Peyer's patch (tissue), 4 donors: Measurements from ENCODE around the gene RRP15. TPM values are rescaled to one million over a fixed set of nuclear protein-coding genes. Genes with fewer than 3 reads are reported as not detected.

Source experiments
- DNase-seq, 3 donors: peaks; one replicate each; pipeline ENCODE4 v3.0.0-alpha.2; 2017 to 2019
- H3K27ac ChIP-seq, 4 donors: fragments of 200-600 bp; sonication (generic); one replicate each; pipeline ENCODE4 v1.5.1; 2016 to 2019
- H3K27me3 ChIP-seq, 2 donors: fragments of 200-600 bp; sonication (generic); one replicate each; pipeline ENCODE4 v1.5.1; 2019
- H3K36me3 ChIP-seq, 3 donors: fragments of 200-600 bp; sonication (generic); one replicate each; pipeline ENCODE4 v1.5.1; 2016 to 2019
- H3K4me1 ChIP-seq, 4 donors: fragments of 200-600 bp; sonication (generic); one replicate each; pipeline ENCODE4 v1.5.1; 2016 to 2019
- H3K4me3 ChIP-seq, 4 donors: fragments of 200-600 bp; sonication (generic); 1 replicate in 3 of 4; 2 replicates in 1 of 4; pipeline ENCODE4 v1.5.1; 2016 to 2019; ENCODE audit warnings: mild to moderate bottlenecking in 1 of 4
- H3K9me3 ChIP-seq, 4 donors: fragments of 200-600 bp; sonication (generic); one replicate each; pipeline ENCODE4 v1.5.1; 2016 to 2019; ENCODE audit warnings: mild to moderate bottlenecking in 1 of 4
- POLR2A ChIP-seq, 2 donors: fragments of 450-650 bp; IDR thresholded peaks; one replicate each; pipeline ENCODE4 v1.5.1; 2017; ENCODE audit warnings: antibody characterized with exemption in 2 of 2, mild to moderate bottlenecking in 2 of 2, moderate library complexity in 2 of 2
- total RNA-seq, 4 donors: library from RNA; depleted of rRNA; stranded (reverse); fragments of >200 nt; gene quantifications; one replicate each; pipeline ENCODE4 v1.1.0, GENCODE V29; 2016
- TF ChIP-seq, protein P1 (sequence below), 6 experiments: fragments of 450-650 bp in 4 of 6; fragments of 200-600 bp in 2 of 6; sonication (generic) in 1 of 6; IDR thresholded peaks; one replicate each; pipeline ENCODE4 v1.5.1; 2017 to 2019; ENCODE audit warnings: antibody characterized with exemption in 6 of 6, mild to moderate bottlenecking in 3 of 6, moderate library complexity in 1 of 6

The RRP15 gene
- total RNA-seq, 4 donors from 2014 or later = 2.1 to 8.3 (median 2.5) TPM

DNA sequence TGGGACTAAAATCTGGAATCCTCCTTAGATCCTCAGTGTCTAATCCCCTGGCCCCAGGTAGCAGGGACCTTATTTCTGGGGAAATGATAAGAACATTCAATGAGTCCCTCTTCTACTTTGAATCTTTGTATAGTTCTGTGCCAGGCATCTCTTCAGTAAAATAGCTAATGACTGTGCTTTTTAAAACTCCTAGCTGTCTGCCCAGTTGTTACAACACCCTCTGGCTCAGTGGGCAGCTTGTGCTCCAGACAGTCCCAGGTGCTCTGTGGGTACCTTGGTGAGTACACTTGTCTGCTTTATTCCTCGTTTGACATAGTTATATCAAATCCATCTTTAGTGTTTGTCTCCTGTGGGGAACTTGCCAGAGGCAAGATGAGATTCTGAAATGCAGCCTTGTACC lies 78.0 kb downstream of the RRP15 start:
- H3K9me3 ChIP-seq = no peaks in the 10 kb centered on the region
- no peak for DNase-seq
- H3K4me1 ChIP-seq = no peaks in the 10 kb centered on the region
- H3K4me3 ChIP-seq = no peak overlapping the region
- no peaks in the 10 kb centered on the region for H3K27me3 ChIP-seq
- no peak for TF ChIP-seq POLR2A (IDR thresholded peaks at IDR 0.05)
- TF ChIP-seq, protein P1, sequence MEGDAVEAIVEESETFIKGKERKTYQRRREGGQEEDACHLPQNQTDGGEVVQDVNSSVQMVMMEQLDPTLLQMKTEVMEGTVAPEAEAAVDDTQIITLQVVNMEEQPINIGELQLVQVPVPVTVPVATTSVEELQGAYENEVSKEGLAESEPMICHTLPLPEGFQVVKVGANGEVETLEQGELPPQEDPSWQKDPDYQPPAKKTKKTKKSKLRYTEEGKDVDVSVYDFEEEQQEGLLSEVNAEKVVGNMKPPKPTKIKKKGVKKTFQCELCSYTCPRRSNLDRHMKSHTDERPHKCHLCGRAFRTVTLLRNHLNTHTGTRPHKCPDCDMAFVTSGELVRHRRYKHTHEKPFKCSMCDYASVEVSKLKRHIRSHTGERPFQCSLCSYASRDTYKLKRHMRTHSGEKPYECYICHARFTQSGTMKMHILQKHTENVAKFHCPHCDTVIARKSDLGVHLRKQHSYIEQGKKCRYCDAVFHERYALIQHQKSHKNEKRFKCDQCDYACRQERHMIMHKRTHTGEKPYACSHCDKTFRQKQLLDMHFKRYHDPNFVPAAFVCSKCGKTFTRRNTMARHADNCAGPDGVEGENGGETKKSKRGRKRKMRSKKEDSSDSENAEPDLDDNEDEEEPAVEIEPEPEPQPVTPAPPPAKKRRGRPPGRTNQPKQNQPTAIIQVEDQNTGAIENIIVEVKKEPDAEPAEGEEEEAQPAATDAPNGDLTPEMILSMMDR (IDR thresholded peaks at IDR 0.05) = no peak
- H3K27ac ChIP-seq = no peak overlapping the region
- no peaks in the 10 kb centered on the region for H3K36me3 ChIP-seq

DNA sequence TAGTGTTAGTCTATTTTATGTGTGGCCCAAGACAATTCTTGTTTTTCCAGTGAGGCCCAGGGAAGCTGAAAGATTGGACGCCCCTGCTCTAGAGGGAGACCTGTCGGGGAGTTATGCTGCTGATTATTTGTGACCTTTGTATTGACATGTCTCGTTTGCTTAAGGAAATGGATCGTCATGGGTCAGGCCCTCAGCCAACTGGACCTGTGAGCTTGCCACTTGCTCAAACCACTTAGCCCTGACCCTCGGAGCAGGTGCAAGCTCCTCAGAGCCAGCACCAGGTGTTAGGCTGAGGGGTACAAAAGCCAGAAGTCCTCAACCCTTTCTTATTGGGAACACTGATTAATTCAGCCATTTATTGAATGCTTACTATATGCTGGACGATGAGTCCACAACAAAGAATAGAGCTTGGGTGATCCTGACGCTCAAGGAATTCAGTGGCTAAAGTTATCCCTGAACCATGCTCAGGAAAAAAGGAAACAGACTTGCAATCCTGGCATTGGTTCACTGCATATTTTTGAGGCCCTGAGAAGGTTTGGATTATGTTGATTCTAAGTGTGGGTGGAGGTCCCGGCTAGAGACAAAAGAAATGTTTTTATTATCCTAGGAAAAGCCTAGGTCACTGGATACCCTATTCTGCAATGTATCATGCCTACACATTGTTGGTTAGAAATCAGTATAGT lies 79.1 kb downstream of the RRP15 start:
- no peaks in the 10 kb centered on the region for H3K9me3 ChIP-seq
- no peaks in the 10 kb centered on the region for H3K36me3 ChIP-seq
- no peak overlapping the region for H3K27ac ChIP-seq
- TF ChIP-seq POLR2A (IDR thresholded peaks at IDR 0.05) = no peak
- TF ChIP-seq, protein P1 (IDR thresholded peaks at IDR 0.05) = no peak
- H3K27me3 ChIP-seq = no peaks in the 10 kb centered on the region
- no peak overlapping the region for H3K4me3 ChIP-seq
- H3K4me1 ChIP-seq = no peaks in the 10 kb centered on the region
- no peak for DNase-seq

DNA sequence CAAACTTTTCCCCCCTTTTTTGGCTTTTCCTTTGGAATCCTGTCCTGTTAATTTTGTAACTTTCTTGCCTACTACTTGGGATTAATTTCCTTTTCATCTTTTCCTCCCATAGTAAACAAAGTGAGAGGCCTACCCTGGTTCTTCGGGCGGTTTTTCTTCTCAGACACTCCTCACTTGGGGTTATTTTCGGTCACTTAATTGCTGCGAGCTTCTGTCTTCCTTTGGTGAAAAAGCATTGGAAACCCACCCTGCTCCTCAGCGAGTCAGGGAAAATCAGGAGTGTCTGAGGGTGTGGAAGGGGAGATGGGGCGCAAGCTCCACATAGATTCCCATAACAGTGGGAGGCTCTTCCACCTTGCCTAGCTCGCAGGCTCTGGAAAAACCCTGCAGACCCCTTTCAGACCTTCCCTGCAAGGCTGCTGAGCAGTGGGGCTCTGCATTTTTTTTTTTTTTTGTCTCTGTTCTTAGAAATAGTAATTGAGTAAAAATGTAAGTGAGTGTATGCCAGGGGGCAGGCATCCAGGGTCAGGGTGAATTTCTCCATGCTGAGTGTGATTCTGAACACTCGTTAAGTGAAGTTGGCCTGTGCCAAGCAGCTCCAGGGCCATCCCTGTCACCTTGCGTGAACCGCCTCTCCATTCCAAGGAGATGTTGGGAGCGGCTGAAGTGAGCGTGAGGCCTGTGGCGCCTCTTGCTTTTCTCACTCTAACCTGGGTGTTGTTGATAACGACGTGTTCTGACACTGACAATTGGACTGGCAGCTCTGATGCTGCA lies 80.3 kb downstream of the RRP15 start:
- no peak overlapping the region for H3K4me3 ChIP-seq
- no peak for DNase-seq
- no peaks in the 10 kb centered on the region for H3K36me3 ChIP-seq
- no peaks in the 10 kb centered on the region for H3K4me1 ChIP-seq
- no peaks in the 10 kb centered on the region for H3K27me3 ChIP-seq
- TF ChIP-seq, protein P1 (IDR thresholded peaks at IDR 0.05) = no peak
- no peak for TF ChIP-seq POLR2A (IDR thresholded peaks at IDR 0.05)
- no peaks in the 10 kb centered on the region for H3K9me3 ChIP-seq
- no peak overlapping the region for H3K27ac ChIP-seq

DNA sequence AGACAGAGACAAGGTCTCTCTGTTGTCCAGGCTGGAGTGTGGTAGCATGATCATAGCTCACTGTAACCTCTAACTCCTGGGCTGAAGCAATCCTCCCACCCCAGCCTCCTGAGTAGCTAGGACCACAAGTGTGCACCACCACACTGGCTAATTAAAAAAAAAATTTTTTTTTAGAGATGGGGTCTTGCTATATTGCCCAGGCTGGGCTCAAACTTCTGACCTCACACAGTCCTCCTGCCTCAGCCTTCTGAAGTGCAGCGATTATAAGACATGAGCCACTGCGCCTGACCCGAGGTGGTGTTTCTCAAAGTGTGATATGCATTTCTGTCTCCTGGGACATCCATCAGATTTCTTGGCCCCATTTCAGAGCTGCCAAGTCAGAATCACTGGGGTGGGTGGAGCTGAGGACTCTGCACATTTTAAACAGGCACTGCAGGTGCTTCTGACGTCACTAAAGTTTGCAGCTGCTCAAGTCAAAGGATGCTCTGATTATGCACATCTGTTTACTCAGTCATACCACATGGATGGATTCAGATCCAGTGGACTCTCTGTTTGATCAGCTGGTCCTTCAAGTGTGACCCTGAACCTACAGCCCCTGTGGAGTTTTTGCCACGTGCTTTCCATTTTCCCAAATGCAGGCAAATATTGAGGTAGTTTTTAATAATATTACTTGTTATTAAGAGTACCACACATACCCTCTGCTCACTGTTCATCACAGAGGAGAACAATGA lies 81.4 kb downstream of the RRP15 start:
- Histone ChIP-seq H3K27ac (no peak overlapping the region), H3K4me1 (no peaks in the 10 kb centered on the region), H3K4me3 (no peak overlapping the region), H3K36me3 (no peaks in the 10 kb centered on the region), H3K27me3 (no peaks in the 10 kb centered on the region), H3K9me3 (no peaks in the 10 kb centered on the region)
- DNase-seq = no peak
- TF ChIP-seq POLR2A (IDR thresholded peaks at IDR 0.05) = no peak
- TF ChIP-seq, protein P1 (IDR thresholded peaks at IDR 0.05) = no peak

DNA sequence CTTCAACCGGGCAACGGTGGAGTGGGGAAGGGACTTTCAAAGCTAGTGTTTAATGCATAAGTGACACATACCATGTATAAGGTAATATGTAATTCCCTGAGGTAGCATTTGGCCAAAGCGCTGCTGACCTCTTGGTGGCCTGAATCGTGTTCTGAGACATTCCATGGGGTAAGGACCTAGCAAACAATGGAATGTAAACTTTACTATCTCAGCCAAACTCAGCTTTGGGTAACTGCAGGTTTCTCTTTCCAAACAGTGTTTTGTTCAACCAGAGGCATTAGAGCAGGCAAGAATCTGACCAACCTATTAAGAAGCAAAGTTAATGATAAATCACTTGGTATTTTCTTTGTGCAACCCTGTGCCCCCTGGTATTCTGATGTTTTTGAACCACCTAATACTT lies 82.0 kb downstream of the RRP15 start:
- Histone ChIP-seq H3K9me3 (no peaks in the 10 kb centered on the region), H3K4me3 (no peak overlapping the region), H3K27me3 (no peaks in the 10 kb centered on the region), H3K27ac (no peak overlapping the region), H3K4me1 (no peaks in the 10 kb centered on the region), H3K36me3 (no peaks in the 10 kb centered on the region)
- no peak for TF ChIP-seq POLR2A (IDR thresholded peaks at IDR 0.05)
- TF ChIP-seq, protein P1 (IDR thresholded peaks at IDR 0.05) = no peak
- DNase-seq = no peak
